ENCODE measurements around the gene IST1.

The IST1 gene

DNA sequence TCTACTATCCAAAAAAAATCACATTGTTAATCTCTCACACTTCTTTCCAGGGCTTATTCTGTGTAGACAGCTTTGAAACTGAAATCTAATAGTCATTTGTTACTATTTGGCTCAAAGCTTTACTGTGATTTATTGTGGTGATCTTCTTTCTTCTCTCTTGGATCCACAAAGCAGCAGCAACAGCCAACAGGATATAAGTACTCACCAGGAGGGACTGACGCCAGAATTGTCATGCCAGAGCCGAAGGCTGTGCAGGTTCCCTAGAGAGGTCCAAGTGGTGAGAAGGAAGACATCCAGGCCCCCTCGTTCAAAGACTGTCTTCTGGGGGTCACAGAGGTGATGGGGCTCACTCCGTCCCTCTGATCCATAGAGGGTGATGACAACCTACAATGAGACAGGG, 71.6 kb downstream of the IST1 start:
- DNase-seq: no peak

GRCh38 chr16:71969353-71969752, 74.0 kb downstream of the IST1 start:
- no peak for DNase-seq

DNA sequence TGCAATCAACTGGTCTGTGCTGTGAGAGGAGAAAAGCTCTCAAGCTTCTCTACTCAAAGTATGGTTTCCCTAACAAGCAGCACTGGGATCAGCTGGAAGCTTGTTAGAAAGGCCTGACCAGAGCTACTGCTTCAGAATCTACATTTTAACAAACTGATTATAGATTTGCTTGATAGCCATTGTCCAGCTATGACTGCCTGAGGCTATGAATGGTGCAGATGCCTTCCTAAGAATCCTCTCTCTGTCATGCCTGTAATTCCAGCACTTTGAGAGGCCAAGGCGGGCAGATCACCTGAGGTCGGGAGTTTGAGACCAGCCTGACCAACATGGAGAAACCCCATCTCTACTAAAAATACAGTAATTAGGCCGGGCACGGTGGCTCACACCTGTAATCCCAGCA, 76.2 kb downstream of the IST1 start:
- DNase-seq: no peak

DNA sequence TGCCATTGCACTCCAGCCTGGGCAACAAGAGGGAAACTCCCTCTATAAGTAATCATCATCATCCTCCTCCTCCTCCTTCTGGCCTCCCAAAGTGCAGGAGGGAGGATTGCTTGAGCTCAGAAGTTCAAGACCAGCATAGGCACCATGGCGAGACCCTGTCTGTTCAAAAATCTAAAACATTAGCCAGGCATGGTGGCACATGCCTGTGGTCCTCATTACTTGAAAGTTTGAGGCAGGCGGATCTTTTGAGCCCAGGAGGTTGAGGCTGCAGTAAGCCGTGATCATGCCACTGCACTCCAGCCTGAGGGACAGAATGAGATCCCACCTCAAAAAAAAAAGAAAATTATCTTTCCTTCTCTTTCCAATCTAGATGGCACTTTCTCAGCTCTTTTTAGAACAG, 77.0 kb downstream of the IST1 start:
- DNase-seq: no peak

DNA sequence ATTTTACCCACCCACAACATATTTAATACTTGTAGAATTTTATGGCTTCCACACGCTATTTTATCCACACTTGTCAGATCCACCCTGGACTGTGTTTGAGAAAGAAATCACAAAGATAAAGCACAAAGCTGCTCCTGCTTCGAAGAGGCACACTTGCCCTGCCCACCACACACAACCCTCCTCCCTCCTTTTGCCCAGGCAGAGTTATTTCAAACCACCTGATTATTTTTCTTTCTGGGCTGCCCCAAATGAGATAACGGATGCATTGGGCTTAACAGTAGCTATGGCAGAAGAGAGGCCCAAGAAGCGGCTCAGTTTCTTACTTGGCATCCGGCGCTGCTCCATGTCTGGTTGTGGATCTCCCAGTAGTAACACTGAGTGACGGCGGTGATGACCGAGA, 77.7 kb downstream of the IST1 start:
- no peak for DNase-seq

GRCh38 chr16:71974068-71974818, 78.9 kb downstream of the IST1 start:
- no peak for DNase-seq
